HS-27A (cell line): ENCODE results near the gene PRSS48.
"Not testable (repeated sequence)": the region's sequence is repeated elsewhere in the genome, so short reads cannot be mapped to it uniquely, and the experiment has no call there.

Experiments
- DNase-seq: peaks from one replicate; pipeline ENCODE4 v3.0.0-alpha.2; 2012; ENCODE audit warnings: low read depth, missing footprints

PRSS48 gene

DNA sequence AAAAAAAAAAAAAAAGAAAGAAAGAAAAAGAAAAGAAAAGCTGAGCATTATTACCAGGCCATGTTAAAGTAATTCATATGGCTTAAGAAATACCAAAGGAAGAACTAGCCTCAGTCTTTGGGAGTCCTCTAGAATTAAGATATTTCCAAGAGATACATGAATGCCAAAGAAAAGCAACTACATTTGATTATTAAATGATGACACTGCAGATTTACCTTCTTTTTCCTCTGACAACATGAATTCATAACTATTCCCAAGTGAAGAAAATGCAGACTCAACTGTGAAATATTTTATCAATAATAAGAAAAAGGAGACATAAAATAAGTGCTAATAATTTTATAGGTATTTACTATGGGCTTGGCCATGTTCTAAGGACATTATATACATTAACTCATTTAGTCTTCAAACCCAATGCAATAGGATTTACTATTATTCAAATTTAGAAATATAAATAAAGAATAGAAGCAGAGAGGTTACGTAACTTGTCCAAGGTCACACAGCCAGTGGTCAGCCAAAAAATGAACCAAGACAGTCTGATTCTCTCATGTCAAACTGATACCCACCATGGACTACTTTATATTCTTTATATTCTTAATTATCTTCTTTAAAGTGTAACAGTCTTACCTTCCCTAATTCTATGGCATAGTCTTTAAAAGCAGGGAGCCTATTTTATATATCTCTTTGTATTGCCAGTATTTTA is 41.5 kb downstream of the PRSS48 start:
- no peak for DNase-seq

DNA sequence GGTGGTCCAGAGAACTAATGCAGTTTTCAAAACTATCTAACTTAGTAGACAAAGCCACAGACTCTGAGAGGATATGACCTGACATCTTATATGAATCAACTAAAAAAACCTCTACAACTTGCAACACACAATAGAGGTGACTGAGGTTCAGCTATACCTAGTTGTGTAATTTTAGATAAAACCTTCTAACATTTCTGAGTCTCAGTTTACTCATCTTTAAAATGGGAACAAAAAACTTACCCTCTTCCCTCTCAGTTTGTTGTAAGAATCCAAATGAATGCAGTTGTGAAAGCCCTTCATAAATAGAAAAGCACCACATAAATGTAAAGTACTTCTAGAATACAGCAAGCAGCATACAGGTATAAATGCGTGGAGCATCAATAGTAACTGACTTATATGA is 42.5 kb downstream of the PRSS48 start:
- no peak for DNase-seq

DNA sequence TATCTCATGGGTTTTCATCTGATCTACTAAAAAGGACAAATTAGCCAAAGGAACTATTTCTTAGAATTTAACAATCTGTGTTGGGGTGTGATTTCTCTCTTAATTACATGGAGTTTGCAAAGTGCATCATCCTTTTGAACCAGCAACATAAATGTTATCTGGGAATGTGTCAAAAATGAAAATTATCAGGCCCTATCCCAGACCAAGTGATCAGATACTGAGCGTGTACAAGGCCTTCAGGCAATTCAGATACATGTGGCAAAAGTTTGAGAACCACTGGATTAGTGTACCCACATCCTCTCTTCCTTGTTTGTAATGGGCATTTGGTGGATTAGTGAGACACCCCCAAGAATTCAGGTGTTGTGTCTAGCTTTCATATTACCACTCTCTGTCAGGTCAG is 44.6 kb downstream of the PRSS48 start:
- DNase-seq = no peak

DNA sequence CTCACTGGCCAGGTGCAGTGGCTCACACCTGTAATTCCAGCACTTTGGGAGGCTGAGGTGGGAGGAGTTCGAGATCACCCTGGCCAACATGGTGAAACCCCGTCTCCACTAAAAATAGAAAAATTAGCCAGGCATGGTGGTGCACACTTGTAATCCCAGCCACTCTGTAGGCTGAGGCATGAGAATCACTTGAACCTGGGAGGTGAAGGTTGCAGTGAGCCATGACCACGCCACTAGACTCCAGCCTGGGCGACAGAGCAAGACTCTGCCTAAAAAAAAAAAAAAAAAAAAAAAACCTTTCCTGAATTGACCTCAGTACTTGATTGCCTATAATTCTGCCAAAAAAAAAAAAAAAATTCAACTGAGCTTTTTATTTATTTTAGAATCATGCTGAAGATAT is 45.2 kb downstream of the PRSS48 start:
- DNase-seq = not testable (repeated sequence)

DNA sequence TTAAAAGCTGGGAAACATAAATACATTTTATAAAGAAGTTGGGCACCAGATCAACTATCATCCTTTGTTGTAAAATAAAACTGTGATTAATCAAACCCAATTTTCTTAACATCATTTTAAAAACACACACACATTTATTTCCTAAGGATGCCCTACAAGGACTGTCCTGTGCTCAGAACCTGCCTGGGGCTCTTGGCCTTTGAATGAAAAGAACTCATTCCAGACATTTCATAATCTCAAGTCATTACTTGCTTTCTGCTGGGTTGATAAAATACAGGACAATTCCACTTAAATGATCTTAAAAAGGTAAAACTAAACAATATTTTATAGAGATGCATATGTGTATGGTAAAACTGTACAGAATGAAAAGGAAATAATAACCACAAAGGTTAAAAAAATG is 45.6 kb downstream of the PRSS48 start:
- DNase-seq = no peak

DNA sequence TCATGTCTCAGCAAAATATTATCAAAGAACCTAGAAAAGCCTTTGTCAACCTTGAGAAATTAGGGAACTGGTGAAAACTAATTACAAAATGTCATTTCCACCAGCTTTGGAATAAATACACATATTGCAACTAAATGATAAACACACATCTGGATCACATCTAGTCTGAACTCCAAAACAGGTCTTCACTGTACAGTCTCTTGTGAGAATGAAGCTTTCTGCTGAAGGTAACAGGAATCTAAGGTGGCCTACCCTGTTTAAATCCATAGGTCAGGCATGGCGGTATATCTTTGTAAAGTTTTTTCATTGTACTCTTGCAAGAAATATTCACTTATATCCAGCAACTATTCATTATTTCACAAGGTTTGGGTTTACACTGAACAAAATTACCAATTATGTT is 46.7 kb downstream of the PRSS48 start:
- DNase-seq = no peak

DNA sequence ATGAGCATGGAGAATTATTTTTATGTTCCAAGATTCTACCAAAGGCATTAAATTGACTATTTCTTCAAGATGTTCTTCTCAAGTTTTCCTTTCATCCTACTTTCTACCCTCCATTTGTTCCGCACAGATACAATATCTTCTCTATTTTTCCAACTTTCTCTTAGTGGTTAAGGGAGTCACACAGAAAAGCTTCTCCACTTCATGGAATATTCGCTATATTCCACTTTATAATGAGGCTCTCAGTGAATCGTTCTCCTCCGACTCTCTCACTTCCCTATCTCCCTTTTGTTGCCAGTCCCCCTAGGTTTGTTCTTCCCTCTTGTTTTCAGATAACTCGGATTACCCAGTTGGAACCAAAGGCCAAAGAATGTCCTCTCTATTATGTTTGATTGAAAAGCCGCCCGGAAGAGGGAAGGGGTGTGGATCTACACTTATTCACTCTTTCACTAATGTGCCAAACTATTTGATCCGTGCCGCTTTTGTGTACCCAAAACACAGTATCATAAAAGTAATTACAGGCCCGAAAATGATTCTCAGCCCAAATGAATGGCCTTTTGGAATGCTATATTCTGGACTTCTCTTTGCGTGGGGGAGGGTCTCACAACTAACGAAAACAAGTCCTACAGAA is 47.3 kb downstream of the PRSS48 start:
- DNase-seq = no peak

DNA sequence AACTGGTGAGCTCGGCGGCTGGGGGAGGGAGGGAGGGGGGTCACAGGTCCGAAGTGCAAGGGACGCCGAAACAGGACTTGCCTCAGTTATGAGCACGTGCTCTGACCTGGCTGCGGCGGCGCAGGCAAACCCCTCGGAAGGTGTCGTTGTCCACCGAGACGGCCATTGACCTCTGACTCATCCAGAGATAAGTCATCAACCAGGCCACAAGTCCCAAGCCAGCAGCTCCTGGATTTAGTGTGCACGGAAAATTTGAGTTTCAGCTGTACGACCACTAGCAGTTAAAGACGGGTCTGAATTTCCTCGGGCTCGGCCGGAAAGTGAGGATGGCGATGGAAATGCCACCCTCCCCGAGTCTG is 47.8 kb downstream of the PRSS48 start:
- DNase-seq = peak; percentile 40

DNA sequence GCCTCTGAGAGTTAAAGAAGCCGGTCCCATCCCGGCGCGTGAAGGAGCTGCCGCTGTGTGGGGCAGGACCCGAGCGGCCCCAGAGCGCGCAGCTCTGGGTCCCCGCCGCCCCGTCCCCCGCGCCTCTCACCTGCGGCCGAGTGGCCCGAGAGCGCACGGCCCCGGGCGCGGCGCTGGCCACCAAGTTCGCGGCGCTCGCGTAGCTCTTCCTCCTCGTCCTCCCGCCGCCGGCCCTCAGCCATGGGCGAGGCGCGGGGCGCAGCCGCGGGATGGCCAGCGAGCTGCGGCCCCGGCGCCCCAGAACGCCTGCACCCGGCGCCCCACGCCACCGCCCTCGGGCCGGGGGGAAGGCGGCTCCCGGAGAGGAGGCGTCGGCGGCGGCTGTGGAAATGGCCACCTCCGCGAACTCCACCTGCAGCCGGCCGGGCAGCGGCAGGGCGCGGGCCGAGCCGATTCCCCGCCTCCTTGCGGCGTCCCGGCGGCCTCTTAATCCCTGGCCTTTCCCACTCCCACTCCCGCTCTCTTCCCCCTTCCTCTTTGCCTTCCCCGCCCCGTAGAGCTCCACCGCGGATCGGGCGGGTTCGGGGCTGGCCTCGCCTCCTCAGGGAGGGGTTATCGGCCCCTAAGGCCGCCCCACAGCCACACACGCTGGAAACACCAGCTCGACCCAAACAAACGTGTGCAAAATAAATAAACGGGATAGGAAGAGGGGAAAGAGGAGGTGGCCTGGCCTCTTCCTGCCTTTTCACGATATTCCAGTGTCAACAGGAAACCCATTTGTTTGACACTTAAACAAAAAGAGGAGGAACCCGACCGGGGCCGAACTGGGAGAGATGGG is 48.4 kb downstream of the PRSS48 start, which contains the start of gene SH3D19:
TSS of gene SH3D19 (minus strand) at position 495 of the 838 bp plus-strand sequence. CDS start at position 242, 253 bp downstream.
- DNase-seq = peak; percentile 45

DNA sequence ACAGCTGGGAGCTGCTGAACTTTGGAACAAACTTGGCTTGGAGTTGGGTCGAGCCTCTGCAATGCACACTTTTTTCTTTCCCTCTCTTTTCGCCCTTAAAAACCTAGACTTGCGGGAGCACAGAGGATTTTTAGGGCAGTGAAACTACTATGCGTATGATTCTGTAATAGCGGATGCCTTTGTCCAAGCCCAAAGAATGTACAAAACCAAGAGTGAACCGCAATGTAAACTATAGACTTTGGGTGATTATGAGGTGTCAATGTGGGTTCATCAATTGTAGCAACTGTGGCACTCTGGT is 48.9 kb downstream of the PRSS48 start:
- no peak for DNase-seq

DNA sequence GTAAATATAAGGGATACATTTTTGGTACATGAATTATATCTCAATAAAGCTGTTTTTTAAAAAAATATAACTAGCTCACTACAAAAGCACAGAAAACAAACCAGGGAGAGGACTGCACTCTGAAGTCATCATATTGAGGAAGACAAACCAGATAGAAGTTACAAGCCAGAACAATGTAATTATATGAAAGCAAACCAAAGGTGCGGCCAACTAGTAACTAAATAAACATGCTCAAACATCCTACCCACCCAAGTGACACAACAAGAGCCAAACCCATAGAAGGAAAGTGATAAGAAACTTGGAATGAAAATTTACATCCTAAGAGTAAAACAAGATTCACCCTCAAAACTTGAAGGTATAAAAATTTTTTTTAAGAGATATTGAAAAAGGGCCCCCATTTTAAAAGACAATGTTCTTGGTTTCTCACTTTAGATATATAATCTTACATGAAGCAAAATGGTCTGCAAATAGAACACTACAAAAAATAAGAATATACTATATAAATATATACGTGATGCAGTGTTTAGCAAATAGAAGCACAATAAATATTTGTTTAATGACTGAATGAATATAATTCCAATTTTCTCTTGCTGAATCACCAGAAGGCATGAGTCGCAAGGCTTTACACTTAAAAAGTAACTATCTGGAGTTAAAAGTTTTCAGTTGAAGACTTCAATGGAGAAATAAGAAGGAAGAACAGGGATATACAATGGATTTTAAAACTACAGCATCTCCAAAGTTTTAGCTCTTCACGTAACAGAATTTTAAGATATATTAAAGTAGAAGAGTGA is 52.5 kb downstream of the PRSS48 start:
- no peak for DNase-seq

DNA sequence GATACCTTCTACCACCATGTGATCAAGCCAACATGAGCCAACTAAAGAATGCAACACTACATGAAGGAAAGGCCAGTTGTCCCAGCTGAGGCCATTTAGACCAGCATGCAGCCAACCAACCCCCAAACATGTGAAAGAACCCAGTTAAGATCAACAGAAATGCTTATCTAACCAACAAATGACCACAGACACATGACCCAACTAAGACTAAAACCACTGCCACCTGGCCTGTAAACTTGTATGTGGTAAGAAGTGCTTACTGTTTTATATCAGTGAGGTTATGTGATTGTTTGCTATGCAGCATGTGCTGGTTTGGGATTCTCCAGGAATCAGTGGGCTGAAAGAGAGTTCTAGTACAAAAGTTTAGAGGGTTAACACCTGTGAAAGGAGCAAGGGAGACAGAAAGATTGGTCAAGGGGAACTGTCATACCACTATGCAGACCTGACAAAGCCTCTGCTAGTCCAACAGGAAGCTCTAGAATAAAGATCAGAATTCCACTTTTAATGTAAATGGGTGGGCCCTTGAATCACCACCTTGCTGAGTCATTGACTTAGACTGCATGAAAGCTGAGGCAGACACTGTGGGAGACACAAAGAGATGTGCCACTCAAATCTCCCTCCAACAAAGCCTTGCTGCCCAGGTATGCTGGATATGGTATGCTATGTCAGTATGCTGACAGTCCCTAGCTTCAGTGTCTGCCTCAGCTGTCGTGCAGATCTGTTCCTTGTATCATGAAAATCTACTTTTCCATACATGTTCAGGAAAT is 54.5 kb downstream of the PRSS48 start:
- peak; percentile 23 for DNase-seq

DNA sequence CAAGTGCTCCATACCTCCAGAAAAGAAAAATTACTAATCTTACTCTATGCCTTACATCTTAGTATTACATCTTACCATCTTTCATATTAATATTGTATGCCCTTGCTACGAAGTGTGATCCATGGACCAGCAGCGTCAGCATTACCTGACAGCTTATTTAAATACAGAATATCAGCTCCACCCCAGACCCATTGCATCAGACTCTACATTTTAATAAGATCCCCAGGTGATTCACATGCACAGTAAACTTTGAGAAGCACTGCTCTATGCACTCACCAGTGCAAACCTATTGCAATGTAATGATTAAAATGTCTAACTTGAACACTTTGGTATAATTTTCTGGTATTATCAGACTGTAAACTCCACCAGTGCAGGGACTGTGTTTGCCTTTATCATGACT is 62.5 kb downstream of the PRSS48 start:
- DNase-seq = no peak

DNA sequence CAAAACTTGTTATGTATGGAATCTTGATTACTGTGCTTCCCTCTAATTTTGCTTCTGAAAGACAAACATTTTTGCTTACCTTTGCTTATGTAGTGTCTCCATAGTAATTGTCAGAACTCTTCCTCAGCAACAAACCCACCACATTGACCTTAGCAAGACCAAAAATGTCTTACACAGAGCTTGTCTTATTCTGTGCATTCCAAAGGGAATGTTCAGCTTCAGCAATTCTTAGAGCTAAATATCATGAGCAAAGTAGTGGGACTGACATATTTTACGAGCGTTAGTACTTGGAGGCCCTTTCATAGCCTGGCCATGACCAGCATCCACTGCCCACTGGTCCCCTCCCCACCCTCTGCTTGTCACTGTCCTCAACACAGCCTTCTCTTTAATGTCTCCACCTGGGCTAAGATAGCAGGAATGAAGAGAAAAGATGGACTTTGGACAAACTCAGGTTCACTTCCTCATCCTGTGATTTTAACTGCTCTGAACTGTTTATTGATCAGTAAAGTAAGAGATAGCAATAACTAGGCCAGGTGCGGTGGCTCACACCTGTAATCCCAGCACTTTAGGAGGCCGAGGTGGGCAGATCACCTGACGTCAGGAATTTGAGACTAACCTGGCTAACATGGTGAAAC is 63.9 kb downstream of the PRSS48 start:
- no peak for DNase-seq
